Activated CD8-positive, alpha-beta memory T cell treated with anti-CD3 and anti-CD28 coated beads for 1 hour (primary cell): Measurements from ENCODE around the gene ZNF169.
"Not testable (repeated sequence)": the region's sequence is repeated elsewhere in the genome, so short reads cannot be mapped to it uniquely, and the experiment has no call there.

Source experiments
- DNase-seq, 2 donors: peaks; one replicate each; pipeline ENCODE4 v3.0.0-alpha.2; 2020; ENCODE audit warnings: low read depth in 1 of 2; ENCODE audit errors: extremely low read depth in 1 of 2

Gene ZNF169

DNA sequence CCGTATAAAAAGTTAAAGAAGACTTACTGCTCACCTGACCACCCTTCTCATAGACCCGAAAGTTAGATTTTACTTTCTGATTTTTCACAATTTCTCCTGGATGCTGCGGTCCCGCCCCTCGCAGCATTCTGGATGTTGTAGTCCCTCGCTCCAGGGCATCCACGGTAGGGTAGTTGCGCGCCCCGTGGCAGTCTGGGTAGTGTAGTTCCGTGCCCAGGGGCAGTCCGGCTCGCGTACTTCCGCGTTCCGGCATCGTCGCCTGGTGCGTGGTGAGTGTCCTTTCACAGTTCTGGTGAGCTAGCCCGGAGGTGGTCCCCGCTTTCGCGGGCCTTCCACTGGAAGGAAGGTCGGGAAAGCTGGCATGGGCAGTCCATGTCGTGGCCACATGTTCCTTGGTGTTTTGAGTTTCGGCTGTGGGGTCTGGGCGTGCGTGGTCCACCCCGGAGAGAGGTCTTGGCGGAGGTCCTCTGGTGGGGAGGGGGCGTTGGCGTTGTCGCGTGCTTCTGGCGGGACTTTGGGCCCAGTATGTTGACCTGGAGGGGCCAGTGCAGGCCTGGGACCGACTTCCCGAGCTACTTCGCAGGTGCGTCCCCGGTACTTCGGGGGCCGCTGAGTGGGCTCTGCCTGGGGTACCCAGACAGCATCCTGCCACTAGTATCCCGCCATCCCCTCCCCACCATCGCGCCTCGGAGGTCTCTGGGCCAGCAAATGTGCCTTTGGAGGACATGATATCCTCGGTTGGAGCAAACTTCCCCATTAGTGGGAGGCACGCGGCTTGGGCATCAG, at the start of gene ZNF169:
ZNF169 (plus strand) TSS at position 222 of the 786 bp plus-strand sequence. CDS start 19,515 bp downstream, outside the sequence.
- peak; percentile 55 to 80 for DNase-seq

DNA sequence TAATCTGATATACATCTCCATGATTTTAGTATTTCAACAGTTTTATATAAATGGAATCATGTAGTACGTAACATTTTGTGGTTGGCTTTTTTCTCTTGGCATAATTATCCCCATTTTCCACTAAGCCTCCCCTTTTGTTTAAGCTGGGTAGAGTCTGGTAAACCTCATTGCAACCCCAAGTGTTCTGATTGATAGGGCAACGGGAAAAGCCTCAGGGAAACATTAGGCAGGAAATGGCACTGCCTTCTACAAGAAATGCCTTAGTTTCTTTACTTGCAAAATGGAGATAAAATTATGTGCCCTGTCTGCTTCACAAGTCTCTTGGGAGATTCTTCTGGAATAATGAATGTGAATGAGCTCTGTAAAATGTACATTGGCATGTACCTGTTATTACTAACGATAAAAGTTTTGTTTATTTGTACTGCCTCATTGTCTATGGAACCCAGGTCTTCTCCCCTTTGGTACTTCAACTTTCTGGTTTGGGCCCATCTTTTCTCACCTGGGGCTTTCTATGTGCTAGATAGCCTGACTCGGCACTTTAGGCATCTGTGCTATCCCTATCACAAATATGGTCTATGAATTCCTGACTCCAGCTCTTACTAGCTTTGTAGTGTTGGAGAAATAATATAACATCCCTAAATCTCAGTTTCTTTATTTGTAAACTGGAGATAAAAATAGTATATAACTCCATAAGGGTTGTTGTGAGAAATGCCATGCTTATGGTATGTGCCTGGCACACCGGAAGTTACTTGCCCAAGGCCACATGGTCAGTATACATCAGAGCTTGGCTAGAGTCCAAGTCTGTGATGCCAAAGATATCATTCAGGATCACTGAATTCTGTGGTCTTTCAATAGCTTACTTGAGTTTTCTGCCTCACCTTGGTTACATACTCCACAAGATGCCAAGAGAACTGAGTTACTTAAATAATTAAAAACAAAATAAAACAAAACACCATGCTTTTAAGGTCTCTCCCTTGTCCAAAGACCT, 48.2 kb upstream of the ZNF169 start:
- DNase-seq, result no peak

DNA sequence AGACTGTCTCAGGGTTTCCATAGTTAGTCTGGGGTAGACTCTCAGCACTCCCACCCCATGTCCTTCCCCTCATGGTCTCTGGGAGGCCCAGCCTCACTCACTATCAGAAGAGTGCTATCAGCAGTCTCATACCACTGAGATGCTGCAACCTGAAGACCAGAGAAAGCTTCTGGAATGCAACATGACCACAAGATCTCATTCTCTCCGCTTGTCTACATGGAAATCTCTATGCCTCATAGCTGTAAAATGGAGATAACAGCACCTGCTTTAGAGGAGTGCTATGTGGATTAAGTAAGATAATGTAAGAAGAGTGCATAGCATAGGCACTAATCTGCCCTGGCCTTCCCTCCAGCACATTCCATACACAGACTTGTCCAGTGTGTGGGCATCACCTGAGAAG, 47.0 kb upstream of the ZNF169 start:
- no peak for DNase-seq

DNA sequence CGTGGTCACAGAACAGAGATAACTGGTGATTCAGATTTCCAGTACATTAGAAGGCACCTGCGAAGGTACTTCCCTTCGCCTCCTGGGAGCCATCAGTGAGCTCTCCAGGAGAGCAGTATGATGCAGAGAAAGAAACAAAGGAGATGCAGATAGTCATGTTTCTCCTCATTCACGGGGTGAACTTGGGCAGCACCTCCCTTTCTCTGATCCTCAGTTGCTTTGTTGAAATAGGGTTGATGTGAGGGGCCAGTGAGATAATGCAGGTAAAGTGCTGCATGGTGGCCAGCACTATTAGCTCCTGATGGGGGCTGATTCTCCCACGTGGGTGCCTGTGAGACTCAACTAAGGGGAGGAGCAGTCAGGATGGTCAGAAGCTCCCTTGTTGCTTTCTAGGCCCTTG, 46.6 kb upstream of the ZNF169 start:
- no peak for DNase-seq

DNA sequence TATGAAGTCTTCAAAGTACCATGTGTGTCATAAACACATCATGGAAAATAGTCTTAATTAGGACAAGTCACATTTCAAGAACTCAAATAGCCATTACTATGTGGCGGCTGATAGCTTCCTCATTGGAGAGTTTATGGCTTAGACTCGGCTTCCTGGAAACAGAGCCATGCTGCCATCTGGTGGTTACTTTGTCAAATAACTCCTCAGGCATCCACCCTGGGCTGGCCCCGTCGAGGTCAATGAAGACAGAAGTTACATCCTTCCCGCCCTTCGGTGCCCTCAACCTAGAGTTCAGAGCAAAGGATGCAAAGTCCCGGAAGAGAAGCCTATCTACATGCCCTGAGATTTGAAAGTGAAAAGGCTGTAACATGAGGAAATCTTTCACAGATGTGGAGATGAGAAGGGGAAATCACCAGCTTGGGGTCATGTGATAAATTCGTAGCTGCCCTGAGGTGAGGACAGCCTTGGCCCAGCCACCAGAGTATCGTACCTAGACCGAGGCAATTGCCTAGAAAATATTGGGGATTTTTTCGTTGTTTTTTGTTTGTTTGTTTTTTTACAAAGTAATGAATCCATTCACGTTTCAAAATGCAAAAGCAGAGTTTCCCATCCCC, 45.5 kb upstream of the ZNF169 start:
- peak; percentile 23 to 47 for DNase-seq

DNA sequence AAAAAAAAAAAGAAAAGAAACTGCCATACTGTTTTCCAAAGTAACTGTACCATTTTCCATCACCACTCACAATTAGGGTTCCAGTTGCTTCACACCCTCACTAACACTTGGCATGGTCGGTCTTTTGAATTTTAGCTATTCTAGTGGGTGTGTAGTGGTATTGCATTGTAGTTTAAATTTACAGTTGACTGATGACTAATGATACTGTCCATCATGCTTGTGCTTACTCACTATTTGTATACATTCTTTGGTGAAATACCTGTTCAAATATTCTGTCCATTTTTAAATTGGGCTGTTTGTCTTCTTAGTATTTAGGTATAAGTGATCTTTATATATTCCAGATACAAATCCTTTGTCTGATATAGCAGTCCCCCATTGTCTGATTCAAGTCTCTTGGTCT, 36.2 kb upstream of the ZNF169 start:
- no peak for DNase-seq

DNA sequence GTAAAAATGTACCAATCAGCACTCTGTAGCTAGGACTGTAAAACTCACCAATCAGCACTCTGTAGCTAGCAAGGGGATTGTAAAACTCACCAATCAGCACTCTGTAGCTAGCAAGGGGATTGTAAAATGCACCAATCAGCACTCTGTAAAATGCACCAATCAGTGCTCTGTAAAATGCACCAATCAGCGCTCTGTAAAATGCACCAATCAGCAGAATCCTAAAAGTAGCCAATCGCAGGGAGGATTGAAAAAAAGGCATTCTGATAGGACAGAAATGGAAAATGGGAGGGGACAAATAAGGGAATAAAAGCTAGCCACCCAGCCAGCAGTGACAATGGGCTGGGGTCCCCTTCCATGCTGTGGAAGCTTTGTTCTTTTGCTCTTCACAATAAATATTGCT, 33.7 kb upstream of the ZNF169 start:
- not testable (repeated sequence) for DNase-seq

DNA sequence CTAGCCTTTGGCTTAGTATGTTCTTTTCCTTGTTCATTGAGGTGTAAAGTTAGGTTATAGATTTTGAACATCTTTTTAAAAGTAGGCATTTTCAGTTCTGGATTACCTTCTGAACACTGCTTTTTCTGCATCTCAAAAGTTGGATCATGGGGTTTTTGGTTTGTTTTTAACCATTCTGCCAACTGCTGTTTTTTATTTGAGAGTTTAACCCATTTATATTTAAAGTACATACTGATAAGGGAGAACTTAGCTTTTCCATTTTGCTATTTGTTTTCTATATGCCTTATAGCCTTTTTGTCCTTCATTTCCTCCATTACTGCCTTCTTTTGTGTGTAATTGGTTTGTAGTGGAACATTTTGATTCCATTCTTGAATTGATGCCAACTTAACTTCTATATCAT, 30.5 kb upstream of the ZNF169 start:
- no peak for DNase-seq

DNA sequence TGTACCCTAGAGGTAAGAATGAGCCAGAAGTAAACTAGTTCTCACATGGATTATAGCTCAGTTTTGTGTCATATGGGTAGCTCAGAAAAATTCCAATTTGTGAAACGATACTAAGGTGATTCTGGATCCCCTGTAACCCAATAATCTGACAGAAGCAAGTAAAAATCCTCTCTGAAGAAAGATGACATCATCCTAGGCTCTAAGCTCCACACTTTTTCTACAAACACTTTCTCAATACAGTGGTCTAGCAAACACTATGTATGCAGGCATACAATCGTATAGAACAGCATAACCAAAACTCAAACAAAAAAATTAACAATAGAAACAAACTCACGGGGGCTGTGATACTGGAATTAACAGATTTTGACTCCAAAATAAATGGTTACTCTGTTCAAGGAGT, 26.7 kb upstream of the ZNF169 start:
- no peak for DNase-seq

DNA sequence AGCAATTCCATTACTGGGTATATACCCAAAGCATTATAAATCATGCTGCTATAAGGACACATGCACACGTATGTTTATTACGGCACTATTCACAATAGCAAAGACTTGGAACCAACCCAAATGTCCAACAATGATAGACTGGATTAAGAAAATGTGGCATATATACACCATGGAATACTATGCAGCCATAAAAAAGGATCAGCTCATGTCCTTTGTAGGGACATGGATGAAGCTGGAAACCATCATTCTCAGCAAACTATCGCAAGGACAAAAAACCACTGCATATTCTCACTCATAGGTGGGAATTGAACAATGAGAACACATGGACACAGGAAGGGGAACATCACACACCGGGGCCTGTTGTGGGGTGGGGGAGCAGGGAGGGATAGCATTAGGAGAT, 18.0 kb upstream of the ZNF169 start:
- DNase-seq, result not testable (repeated sequence)

DNA sequence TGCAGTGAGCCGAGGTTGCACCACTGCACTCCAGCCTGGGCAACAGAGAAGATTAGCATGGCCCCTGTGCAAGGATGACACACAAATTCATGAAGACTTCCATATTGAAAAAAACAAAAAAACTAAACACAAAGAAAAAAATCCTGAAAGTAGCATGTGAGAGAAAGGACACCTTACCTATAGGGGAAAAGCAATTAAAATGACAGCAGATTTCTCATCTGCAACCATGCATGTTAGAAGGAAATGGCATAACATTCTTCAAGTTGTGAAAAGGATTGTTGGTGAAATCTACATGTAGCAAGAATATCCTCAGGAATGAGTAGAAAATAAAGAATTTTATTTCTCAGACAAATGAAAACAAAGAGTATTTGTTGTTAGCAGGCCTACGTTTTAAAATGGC, 13.4 kb upstream of the ZNF169 start:
- no peak for DNase-seq

DNA sequence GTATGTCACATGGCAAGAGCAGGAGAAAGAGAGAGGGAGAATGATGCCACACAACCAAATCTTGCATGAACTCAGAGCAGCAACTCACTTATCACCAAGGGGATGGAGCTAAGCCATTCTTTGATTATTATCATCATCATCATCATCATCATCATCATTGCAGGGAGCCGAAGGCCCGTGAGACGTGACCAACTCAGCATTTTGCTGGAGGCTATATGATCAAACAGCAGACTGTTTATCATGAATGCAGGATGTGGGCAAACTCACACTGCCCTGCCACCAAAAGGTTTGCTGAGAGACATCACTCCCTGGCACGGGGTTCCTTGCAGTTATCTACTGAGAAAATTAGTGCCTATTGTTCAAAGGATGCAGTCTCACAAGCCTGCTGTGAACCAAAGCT, 8.6 kb upstream of the ZNF169 start:
- DNase-seq, result no peak

DNA sequence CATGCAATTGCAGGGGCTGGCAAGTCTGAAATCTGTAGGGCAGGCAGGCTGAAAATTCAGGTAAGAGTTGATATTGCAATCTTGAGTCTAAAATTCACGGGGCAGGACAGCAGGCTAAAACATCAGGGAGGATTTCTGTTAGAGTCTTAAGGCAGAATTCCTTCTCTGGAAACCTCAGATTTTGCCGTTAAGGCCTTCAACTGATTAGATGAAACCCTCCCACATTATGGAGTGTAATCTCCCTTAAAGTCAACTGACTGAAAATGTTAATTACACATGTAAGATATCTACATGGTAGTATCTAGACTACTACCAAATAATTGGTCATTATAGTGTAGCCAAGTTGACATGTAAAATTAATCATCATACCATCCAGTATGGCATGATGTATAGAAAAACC, 3.1 kb upstream of the ZNF169 start:
- DNase-seq, result no peak

DNA sequence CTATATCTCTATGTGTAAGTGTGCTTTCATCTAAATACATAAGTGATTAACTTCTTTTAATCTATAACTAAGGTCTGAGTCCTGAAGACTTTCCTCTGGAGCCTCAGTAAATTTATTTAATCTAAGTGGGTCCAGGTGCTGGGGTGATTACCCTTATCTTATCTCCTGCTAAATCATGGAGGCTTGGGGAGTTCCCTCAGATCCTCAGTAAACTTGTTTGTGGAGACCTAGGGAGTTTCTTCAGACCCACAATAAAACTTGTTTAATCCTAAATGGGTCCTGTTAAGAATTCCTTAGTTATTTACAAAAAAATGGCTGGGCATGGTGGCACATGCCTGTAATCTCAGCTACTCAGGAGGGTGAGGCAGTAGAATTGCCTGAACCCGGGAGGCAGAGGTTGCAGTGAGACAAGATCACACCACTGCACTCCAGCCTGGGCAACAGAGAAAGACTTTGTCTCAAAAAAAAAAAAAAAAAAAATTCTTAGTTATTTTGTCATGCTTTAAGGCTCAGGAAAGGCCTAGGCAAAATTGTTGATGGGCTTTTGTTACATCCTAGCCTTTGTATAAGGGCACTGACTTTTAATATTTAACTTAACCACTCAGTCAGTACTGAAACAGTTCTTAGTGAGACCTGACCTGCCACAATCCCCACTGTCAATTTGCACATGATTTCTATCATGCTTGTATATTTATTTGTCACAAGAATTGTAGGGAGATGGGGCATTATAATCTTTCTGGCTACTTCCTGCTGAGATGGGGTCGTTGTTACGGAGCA, 6.7 kb downstream of the ZNF169 start:
- not testable (repeated sequence) for DNase-seq

DNA sequence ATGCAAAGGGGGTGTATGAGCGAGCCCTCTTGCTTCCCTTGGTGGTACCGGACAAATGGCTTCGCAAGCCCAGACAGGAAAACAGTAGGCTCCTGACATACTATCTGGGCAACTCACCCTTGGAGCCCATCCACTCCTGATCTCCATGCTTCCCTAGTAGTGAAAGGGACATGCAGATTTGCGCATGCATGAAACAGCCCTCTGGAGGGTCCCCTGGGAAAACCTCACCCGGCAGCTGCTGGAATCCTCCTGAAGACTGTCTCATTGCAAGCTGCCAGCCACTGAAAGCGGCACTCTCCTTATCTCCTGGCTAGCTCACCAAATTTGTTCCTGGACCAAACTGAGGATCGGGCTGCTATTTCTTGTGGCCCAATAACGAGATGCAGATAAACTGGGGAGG, 10.2 kb downstream of the ZNF169 start:
- no peak for DNase-seq

DNA sequence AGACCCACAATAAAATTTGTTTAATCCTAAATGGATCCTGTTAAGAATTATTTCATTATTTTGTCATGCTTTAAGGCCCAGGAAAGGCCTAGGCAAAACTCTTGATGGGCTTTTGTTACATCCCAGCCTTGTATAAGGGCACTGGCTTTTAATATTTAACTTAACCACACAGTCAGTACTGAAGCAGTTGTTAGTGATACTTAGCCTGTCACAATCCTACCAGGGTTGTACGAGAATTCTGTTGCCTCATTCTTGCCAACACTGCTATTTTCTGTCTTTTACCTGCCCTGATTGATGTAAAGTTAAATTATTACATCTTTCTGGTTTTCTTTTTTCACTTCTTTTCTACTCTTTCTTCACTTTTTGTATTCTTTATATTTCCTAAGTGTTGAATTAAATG, 10.9 kb downstream of the ZNF169 start:
- no peak for DNase-seq

DNA sequence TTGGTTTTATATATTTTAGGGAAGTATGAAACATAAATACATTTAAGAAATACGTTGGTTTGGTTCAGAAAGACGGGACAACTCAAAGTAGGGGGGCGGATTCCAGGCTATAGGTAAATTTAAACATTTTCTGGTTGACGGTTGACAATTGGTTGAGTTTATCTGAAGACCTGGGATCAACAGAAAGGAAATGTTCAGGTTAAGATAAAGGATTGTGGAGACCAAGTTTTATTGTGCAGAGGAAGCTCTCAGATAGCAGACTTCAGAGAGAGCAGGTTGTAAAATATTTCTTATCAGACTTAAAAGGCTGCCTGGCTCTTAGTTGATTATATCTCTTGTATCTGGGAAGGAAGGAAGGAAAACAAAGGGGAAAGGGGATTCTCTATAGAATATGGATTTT, 17.9 kb downstream of the ZNF169 start:
- not testable (repeated sequence) for DNase-seq

DNA sequence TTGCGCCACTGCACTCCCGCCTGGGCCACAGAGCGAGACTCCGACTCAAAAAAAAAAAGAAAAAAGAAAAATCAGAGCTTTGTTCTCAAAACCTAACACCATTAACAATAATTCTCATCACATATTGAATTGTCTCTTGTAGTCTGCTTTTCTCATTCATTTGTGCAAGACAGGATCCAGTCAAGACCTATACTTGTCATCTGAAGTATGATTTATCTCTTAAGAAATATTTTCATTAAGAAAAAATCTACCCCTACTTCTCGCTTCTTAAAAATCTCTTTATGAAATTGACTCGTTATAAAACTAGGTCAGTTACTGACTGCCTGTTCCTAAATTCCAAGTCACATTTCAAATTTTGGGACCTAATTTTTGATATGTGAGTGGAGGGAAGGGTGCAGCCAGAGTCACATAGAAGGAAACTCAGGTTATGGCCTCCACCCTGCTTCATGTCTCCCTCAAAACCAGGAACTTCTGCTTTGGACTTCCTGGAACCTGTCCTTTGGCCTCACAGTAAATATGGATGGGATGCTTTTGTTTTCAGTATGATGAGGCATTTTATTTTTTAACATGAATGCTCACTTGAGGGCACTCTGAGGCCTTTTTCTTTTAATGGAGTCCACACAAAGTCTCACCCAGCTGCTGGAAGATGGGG, 18.9 kb downstream of the ZNF169 start:
- DNase-seq, result no peak

DNA sequence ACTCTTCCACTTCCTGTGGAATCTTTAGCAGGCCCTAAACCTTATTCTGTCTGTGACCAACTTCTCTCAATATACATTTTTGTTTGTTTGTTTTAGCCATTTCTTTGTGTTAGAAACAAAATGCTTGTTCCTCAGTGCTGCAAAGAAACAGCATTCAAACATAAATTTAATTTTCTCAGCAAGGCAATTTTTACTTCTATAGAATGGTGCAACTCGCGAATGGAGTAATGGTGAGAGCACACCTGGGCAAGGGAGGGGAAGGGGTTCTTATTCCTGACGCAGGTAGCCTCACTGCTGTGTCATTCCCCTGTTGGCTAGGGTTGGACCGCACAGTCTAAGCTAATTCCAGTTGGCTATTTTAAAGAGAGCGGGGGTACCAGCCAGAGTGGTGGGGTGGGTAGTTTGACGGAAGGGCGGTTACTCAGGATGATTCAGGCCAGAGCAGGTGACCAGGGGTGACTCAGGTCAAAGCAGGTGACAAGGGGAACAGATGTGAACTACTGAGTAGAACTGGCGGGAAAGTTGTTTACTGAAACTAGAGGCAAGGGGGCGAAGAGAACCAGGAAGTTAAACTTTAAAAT, 21.4 kb downstream of the ZNF169 start:
- DNase-seq, result no peak

DNA sequence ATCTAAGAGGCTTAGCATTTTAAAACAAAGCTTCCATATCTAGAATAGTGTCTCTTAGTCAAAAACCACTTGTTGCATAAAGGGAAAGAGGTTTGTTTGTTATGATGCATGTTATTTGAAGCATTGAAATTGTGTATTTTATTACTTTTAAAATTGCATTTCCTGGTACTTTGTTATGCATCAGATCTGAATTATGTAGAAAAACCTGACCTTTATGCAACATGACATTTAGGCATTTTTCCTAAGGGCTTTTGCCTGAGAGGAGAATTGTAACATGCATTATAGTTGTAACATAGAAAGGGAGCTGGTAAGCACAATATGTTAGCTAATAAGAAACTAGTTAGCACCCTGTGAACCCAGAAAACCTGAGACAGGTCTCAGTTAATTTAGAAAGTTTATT, 22.0 kb downstream of the ZNF169 start:
- no peak for DNase-seq
